ENCODE results near the gene FAAH. TPM values are rescaled to one million over a fixed set of nuclear protein-coding genes. Genes with fewer than 3 reads are reported as not detected.

FAAH gene
- 1.2 TPM in 2 replicates for polyA plus RNA-seq (2012; rRNA removed)
- 0.24 TPM in 2 replicates for polyA plus RNA-seq (2012; cell fraction: cytosol; rRNA removed)
- 7.5 and 14.7 TPM in 2 replicates for polyA plus RNA-seq (2012; cell fraction: nucleus; rRNA removed)

DNA sequence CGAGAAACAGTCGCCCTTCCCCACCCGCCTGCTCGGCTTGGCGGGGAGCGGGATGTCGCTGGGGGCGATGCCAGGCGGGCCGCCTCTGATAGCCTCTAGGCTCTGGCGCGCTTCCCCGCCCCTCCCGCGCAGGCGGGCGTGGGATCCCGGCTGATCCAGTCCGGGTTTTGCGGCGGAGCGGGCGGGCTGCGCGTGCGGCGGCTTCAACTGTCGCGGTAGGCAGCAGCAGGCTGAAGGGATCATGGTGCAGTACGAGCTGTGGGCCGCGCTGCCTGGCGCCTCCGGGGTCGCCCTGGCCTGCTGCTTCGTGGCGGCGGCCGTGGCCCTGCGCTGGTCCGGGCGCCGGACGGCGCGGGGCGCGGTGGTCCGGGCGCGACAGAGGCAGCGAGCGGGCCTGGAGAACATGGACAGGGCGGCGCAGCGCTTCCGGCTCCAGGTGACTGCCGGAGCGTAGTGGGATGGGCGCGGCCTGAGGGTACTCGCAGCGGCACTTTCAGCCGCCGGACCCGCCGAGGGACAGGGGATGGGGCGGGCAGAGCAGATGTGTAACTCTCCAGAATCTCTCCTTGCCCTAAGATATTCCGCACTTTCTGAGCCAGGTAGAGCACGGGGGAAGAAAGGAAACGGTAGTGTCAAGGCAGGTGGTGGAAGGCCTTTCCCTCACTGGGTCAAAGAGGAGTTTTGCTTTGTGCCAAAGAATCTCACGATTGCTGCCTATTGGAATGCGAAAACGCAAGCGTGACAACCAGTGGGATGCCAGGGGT, at the start of gene FAAH:
Gene FAAH, plus strand, starts transcription at position 210 of the 764 bp plus-strand sequence. Its CDS starts 32 bp downstream, at position 242.
- Histone ChIP-seq H3K79me2 (ENCODE audit: insufficient read depth) (no peaks in the 10 kb centered on the region), H3K27me3 (ENCODE audit: insufficient read depth) (no peaks in the 10 kb centered on the region), H3K9me2 (no peaks in the 10 kb centered on the region), H4K20me1 (ENCODE audit: insufficient read depth) (no peaks in the 10 kb centered on the region), H3K4me3 (ENCODE audit: low read depth in 2 of 2, low read length in 1 of 2) (peak within 1 kb of the TSS in 1 of 2 experiments; percentile 29; a peak in 2 of 4 replicates), H3F3A (replicated peaks; ENCODE audit: insufficient read depth) (no peaks in the 10 kb centered on the region), H2AFZ (ENCODE audit: low read depth) (no peak within 1 kb of the TSS), H3K36me3 (replicated peaks in 1 of 2; ENCODE audit: control insufficient read depth in 1 of 2, insufficient read depth in 2 of 2, low read length in 1 of 2) (no peaks in the 10 kb centered on the region), H3K27ac (ENCODE audit: low read depth in 2 of 2, low read length in 1 of 2) (no peak within 1 kb of the TSS), H3K9ac (no peak within 1 kb of the TSS), H3K4me1 (ENCODE audit: control insufficient read depth in 1 of 2, insufficient read depth in 2 of 2, low read depth in 1 of 2, low read length in 1 of 2) (peaks cover 0 to 6% of the 10 kb centered on the region in 2 experiments; a peak in 1 of 4 replicates), H3K4me2 (no peak within 1 kb of the TSS), H3K9me3 (peaks cover 7% of the 10 kb centered on the region; the same call in 1 of the 2 replicates)
- peak; percentile 92 for DNase-seq
- ChIA-PET POLR2A (no interaction called here), CTCF (interaction anchor here (0.7 to 1.9 kb wide), 2 partner anchors 11 to 53 kb away, joined by 3 to 6 read pairs; no protein-coding TSS in a partner anchor)
- TF ChIP-seq EP300 (IDR thresholded peaks at IDR 0.05; ENCODE audit: borderline replicate concordance in 1 of 2, low read depth in 1 of 2, low read length in 1 of 2) (no peak), TAF1 (IDR thresholded peaks at IDR 0.05; ENCODE audit: borderline replicate concordance, low read depth, low read length) (no peak), TEAD4 (IDR thresholded peaks at IDR 0.05; ENCODE audit: borderline replicate concordance, insufficient read depth) (no peak), CHD2 (IDR thresholded peaks at IDR 0.05; ENCODE audit: low read length, partially characterized antibody) (peak; percentile 45)
- TF ChIP-seq, protein P1, sequence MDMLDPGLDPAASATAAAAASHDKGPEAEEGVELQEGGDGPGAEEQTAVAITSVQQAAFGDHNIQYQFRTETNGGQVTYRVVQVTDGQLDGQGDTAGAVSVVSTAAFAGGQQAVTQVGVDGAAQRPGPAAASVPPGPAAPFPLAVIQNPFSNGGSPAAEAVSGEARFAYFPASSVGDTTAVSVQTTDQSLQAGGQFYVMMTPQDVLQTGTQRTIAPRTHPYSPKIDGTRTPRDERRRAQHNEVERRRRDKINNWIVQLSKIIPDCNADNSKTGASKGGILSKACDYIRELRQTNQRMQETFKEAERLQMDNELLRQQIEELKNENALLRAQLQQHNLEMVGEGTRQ (IDR thresholded peaks at IDR 0.05; ENCODE audit: borderline replicate concordance, low read depth, low read length) = no peak
- TF ChIP-seq, protein P2, sequence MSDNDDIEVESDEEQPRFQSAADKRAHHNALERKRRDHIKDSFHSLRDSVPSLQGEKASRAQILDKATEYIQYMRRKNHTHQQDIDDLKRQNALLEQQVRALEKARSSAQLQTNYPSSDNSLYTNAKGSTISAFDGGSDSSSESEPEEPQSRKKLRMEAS (IDR thresholded peaks at IDR 0.05; ENCODE audit: low read depth) = peak; percentile 43; the same call in 1 of the 2 replicates
- WGBS (ENCODE audit: low lambda C conversion rate) = 55% methylated on average over 13 of the region's 75 CpGs

DNA sequence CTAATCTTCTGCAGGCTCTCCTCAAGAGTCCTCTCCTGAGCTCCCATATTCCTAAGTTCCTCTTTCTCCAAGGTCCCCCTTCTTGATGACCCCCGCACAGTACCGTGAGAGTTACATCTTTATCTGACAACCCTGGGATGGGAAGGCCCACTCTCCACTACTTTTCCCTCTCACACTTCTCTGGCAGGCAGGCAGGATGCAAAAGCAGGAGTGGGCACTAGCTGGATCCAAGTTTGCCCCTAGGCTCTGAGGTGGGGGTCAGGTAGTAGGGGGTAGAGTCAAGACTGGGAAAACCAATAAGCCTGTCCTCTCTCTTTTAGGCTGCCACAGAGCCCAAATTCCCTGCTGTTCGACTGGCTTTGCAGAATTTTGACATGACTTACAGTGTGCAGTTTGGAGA, 49.6 kb upstream of the FAAH start:
- DNase-seq = no peak
- TF ChIP-seq, protein P3, sequence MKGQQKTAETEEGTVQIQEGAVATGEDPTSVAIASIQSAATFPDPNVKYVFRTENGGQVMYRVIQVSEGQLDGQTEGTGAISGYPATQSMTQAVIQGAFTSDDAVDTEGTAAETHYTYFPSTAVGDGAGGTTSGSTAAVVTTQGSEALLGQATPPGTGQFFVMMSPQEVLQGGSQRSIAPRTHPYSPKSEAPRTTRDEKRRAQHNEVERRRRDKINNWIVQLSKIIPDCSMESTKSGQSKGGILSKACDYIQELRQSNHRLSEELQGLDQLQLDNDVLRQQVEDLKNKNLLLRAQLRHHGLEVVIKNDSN (IDR thresholded peaks at IDR 0.05; ENCODE audit: borderline replicate concordance, low read depth) = no peak
- no peak overlapping the region for H3K4me3 ChIP-seq (ENCODE audit: low read depth in 2 of 2, low read length in 1 of 2)
- no peak overlapping the region for H2AFZ ChIP-seq (ENCODE audit: low read depth)
- H3K4me1 ChIP-seq (ENCODE audit: control insufficient read depth in 1 of 2, insufficient read depth in 2 of 2, low read depth in 1 of 2, low read length in 1 of 2) = peaks cover 3 to 14% of the 10 kb centered on the region in 2 experiments; a peak in 1 of 4 replicates
- no peaks in the 10 kb centered on the region for H3K27me3 ChIP-seq (ENCODE audit: insufficient read depth)
- H4K20me1 ChIP-seq (ENCODE audit: insufficient read depth) = no peaks in the 10 kb centered on the region
- ChIA-PET CTCF (no interaction called here), POLR2A (no interaction called here)
- peaks cover 38% of the 10 kb centered on the region for H3K79me2 ChIP-seq (ENCODE audit: insufficient read depth)
- H3K9me3 ChIP-seq = no peaks in the 10 kb centered on the region
- H3K4me2 ChIP-seq = no peak overlapping the region
- H3K9me2 ChIP-seq = no peaks in the 10 kb centered on the region
- peaks cover 15% of the 10 kb centered on the region for H3F3A ChIP-seq (replicated peaks; ENCODE audit: insufficient read depth)
- H3K27ac ChIP-seq (ENCODE audit: low read depth in 2 of 2, low read length in 1 of 2) = no peak overlapping the region
- peaks cover 12 to 25% of the 10 kb centered on the region in 2 experiments for H3K36me3 ChIP-seq (replicated peaks in 1 of 2; ENCODE audit: control insufficient read depth in 1 of 2, insufficient read depth in 2 of 2, low read length in 1 of 2)
- whole genome bisulfite sequencing (ENCODE audit: low lambda C conversion rate) = 93% methylated on average over 3 of the region's 3 CpGs
- no peak overlapping the region for H3K9ac ChIP-seq
